ENCODE results near the gene ZMYND8. TPM values are rescaled to one million over a fixed set of nuclear protein-coding genes. Genes with fewer than 3 reads are reported as not detected.
"Not testable (repeated sequence)": the region's sequence is repeated elsewhere in the genome, so short reads cannot be mapped to it uniquely, and the experiment has no call there.

ZMYND8 gene
- total RNA-seq, 1 donor from 2014 or later: 17.3 TPM

- no peak for DNase-seq
Measured at GRCh38 chr20:47310729-47311128, 45.8 kb downstream of the ZMYND8 start.

DNA sequence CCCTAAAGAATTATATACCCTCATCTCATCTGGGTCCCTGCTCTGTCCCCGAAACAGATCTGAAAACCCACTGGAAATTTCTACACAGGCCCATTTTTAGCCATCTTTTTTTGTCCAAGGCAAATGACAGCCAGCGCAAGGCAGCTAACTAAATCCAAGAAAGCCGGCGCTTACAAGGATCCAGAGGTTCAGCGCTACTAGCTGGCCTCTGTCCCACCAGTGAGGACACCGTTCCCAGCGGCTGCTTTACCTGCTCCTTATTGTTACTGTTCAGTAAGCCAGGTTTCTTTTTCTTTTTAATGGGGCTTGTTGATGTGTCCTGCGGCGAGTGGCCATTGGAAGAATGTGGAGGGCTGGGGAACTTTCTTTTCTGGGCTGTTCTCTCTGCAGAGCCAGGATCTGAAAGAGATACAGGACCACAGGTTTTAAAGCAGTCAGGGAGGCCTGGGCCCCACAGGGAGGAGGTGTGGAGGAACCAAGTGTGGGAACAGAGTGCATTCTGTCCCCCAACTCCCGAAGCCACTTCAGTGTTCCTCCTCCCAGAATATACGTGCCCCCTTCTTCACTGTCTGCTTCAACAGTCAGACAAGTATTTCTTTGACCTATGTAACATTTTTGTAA lies 46.6 kb downstream of the ZMYND8 start:
- DNase-seq: no peak

GRCh38 chr20:47309394-47309793 lies 47.1 kb downstream of the ZMYND8 start:
- no peak for DNase-seq

- DNase-seq: not testable (repeated sequence)
Measured at GRCh38 chr20:47307569-47307968, 48.9 kb downstream of the ZMYND8 start.

DNA sequence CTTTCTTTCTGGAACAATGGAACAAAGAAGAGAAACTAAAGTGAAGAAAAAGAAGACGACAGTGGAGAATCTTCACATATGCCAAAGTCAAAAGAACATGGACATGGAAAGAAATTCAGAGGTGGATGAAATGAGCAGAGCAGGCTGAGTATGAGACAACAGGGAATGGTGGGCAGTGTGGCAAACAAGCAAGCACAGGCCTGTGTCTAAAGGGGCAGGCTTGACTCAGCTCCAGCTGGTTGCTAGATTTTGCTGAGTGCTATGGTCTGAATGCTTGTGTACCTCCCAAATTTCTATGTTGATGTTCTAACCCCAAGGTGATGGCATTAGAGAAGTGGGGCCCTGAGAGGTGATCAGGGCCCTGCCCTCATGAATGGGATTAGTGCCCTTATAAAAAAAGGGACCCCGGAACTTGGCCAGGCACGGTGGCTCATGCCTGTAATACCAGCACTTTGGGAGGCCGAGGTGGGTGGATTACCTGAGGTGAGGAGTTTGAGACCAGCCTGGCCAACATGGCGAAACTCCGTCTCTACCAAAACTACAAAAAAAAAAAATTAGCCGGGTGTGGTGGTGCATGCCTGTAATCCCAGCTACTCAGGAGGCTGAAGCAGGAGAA lies 49.6 kb downstream of the ZMYND8 start:
- no peak for DNase-seq

DNA sequence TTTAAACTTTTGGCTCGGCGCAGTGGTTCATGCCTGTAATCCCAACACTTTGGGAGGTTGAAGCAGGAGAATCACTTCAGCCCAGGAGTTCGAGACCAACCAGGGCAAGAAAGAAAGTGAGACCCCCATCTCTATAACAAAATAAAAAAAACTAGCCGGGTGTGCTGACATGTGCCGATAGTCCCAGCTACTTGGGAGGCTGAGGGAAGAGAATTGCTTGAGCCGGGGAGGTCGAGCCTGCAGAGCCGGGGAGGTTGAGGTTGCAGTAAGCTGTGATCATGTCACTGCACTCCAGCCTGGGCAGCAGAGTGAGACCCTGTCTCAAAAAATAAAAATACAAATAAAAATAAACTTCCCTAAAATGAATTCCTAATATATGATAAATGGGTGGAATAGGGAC lies 50.4 kb downstream of the ZMYND8 start:
- DNase-seq: no peak

DNA sequence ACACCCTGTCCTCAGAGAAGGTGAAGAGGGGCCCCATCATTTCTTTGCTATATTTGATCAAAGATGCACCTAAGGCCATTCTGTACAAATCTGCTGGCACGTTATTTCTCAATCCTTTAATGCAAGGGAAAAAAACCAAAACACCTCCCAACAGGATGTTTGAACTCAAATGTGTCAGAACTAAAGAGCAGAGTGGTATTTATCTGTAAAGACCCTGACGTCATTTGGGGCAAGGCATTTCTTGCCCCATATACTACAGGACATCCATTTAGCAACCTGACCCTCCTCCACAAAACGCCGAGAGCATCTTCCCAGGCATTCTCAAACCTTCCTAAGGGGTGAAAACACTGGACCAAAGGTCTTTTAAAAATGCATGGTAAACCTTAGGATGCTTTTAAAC lies 50.8 kb downstream of the ZMYND8 start:
- DNase-seq: no peak

- DNase-seq: peak; percentile 41
Measured at GRCh38 chr20:47304287-47304686, 52.2 kb downstream of the ZMYND8 start.

DNA sequence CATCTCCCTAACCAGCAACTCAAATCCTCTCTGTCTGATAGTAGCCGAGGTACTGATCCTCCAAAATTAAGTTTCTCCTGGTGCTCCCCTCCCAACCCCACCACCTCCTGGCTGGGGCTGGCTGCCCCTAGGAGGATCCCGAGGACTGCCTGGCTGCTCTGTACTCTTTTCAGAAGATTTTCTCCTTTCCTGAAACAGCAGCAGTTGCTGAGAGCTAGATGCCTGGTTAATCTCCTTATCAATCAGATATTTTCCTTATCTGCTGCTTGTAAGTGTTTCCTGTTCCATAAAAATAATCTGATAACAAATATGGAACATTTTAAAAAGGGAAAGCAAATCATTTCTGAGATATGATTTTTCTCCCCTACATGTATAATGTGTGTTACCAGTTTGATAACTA lies 52.8 kb downstream of the ZMYND8 start:
- DNase-seq: no peak

DNA sequence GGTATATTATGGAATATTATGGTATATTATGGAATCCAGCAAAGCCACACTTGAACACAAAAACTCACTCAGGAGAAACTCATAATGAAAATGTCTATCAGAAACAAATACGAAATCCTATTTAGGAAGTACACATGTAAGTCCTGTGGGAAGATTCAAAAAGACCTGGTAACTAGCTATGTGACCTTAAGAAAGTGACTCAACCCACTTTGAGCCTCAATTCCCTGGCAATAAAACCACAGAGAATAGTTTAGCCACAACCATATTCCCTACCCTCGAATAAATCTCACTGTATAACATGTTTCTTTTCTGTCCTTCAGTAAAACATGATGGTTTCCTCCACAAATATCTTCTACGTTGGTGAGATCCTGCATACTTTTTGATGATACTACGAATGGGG lies 56.4 kb downstream of the ZMYND8 start:
- no peak for DNase-seq

GRCh38 chr20:47298624-47299023 lies 57.9 kb downstream of the ZMYND8 start:
- DNase-seq: no peak

- no peak for DNase-seq
Measured at GRCh38 chr20:47297746-47298145, 58.8 kb downstream of the ZMYND8 start.

- DNase-seq: no peak
Measured at GRCh38 chr20:47296950-47297349, 59.5 kb downstream of the ZMYND8 start.

- DNase-seq: peak; percentile 37
Measured at GRCh38 chr20:47295921-47296426, 60.5 kb downstream of the ZMYND8 start.

GRCh38 chr20:47295129-47295813 lies 61.2 kb downstream of the ZMYND8 start:
- DNase-seq: no peak

- DNase-seq: no peak
Measured at GRCh38 chr20:47293631-47294030, 62.9 kb downstream of the ZMYND8 start.

- DNase-seq: no peak
Measured at GRCh38 chr20:47292581-47292980, 63.9 kb downstream of the ZMYND8 start.

DNA sequence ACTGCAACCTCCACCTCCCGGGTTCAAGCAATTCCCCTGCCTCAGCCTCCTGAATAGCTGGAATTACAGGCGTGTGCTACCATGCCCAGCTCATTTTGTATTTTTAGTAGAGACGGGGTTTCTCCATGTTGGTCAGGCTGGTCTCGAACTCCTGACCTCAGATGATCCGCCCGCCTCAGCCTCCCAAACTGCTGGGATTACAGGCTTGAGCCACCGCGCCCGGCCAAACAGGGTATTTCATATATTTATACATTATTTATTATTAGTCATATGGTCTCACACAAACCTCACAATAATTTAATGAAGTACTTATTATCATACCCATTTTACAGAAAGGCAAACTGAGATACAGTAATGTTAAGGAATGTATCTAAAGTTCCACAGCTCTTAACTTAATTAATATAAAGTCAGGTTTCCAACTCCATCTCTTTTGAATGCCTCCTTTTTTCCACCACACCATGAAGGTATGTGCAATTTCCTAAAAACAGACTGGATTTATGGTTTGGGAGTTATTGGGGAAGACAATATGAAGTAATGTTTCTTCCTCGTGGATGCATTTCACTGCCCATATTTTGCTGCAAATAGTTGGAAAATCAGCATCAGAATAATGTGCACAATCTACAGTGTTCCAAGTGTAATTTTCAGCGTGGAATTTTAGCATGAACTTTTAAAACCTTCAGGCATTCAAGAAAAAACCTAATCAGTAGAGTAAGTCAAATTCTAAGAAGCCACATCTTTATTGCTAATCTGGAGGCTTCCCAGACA lies 65.7 kb downstream of the ZMYND8 start:
- no peak for DNase-seq

GRCh38 chr20:47290008-47290407 lies 66.5 kb downstream of the ZMYND8 start:
- DNase-seq: no peak

DNA sequence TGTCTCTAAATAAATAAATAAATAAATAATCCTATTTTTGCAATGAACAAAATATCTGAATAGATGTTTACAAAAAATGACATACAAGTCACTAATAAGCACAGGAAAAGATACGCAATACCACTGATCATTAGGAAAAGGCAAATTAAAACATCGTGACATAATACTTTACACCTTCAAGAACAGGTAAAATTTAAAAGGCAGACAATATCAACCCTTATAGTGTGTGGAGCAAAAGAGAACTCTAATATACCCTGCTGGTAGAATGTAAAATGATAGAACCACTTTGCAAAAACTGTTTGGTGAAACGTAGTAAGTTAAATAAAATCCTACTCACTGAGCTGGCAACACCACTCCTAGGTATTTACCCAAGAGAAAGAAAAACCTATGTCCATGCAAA lies 67.4 kb downstream of the ZMYND8 start:
- DNase-seq: no peak

DNA sequence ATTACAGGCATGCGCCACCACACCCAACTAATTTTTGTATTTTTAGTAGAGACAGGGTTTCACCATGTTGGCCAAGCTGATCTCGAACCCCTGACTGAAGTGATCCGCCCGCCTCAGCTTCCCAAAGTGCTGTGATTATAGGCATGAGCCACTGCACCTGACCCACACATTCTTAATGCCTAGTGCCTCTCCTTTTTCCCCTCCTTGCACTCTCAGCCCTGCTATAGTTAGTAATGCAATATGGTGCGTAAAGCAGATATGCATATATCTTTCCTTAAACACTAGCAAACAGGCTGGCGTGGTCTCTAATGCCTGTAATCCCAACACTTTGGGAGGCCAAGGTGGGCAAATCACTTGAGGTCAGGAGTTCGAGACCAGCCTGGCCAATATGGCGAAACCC lies 68.0 kb downstream of the ZMYND8 start:
- not testable (repeated sequence) for DNase-seq

DNA sequence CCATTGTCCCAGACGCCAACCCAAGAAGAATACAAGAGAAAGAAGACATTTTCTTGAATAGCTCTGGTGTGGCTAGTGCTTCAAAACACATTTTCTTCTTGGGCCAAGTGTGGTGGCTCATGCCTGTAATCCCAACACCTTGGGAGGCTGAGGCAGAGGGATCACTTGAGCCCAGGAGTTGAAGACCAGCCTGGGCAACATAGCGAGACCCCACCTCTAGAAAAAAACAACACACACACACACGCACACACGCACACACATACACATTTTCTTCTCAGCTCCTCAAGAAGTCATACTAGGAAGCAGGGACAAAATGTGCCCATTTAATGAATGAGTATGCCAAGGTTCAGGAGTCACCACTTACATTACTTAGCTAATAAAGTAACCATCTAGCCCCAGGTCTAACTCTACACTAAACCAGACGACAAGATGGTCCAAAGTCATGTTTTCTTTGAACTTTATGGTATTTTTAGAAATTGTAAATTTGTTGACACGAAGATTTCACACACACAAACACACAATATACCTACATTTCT lies 68.8 kb downstream of the ZMYND8 start:
- no peak for DNase-seq

DNA sequence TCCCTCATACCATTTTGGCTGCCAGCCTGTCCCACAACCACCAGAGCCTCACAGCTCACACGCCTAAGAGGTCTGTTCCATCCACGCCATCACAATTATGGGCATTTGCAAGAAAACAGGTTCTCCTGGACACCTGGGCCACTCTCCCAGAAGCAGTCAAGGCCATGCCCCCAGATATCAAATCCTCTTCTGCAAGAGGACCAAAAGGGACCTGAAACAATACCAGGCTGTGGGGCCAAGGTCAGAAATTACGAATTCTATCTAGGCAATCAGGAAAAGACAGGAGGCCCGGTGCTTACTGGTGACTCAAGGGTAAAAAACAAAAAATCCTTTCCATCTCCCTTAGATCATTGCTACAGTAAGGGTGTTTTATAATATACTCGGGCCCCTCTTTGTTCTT lies 69.8 kb downstream of the ZMYND8 start:
- no peak for DNase-seq
